PC-9 (cell line): ENCODE results near the gene C15orf40. TPM values are rescaled to one million over a fixed set of nuclear protein-coding genes. Genes with fewer than 3 reads are reported as not detected.

Source experiments
- BruUV-seq: library from RNA; stranded (reverse); fragments of 400-500 nt; replicated peaks from 2 replicates; lab custom pipeline; 2021; lab: Mats Ljungman, UMichigan
- CTCF ChIA-PET: fragments of 300-600 bp; sonication (Branson Sonifier 250); formaldehyde crosslinking; loops from one replicate; lab custom pipeline; 2022; ENCODE audit warnings: antibody characterized with exemption; lab: Charles Lee
- POLR2A ChIA-PET: fragments of 300-600 bp; sonication (Branson Sonifier 250); formaldehyde crosslinking; loops from one replicate; lab custom pipeline; 2022; ENCODE audit warnings: antibody characterized with exemption; ENCODE audit not compliant: unreplicated experiment; lab: Charles Lee
- DNase-seq, 2 experiments: peaks; one replicate each; pipeline versions ENCODE4 v3.0.0 to v3.0.0-alpha.2; 2015 to 2022; ENCODE audit warnings: mixed read lengths in 1 of 2
- H2AFZ ChIP-seq: fragments of 200-600 bp; sonication (generic); 2 replicates; pipeline ENCODE4 v1.8.1; 2017; ENCODE audit warnings: antibody characterized with exemption
- H3F3A ChIP-seq: fragments of 200-600 bp; sonication (generic); 2 replicates; pipeline ENCODE4 v1.8.1; 2017; ENCODE audit warnings: antibody characterized with exemption, mild to moderate bottlenecking, low read depth; ENCODE audit not compliant: insufficient read depth
- H3K27ac ChIP-seq: fragments of 200-600 bp; sonication (generic); 2 replicates; pipeline ENCODE4 v1.6.1; 2016; ENCODE audit warnings: mixed run types
- H3K27me3 ChIP-seq: fragments of 200-600 bp; sonication (generic); 2 replicates; pipeline ENCODE4 v1.6.1; 2016; ENCODE audit warnings: low read depth, mixed run types; ENCODE audit not compliant: insufficient read depth
- H3K36me3 ChIP-seq: fragments of 200-600 bp; sonication (generic); 2 replicates; pipeline ENCODE4 v1.6.1; 2016; ENCODE audit warnings: low read depth, mixed run types
- H3K4me1 ChIP-seq: fragments of 200-600 bp; sonication (generic); replicated peaks from 2 replicates; pipeline ENCODE4 v1.6.1; 2016; ENCODE audit warnings: mixed run types; ENCODE audit not compliant: insufficient read depth
- H3K4me2 ChIP-seq: fragments of 200-600 bp; sonication (generic); 2 replicates; pipeline ENCODE4 v1.6.1; 2017; ENCODE audit warnings: mixed run types
- H3K4me3 ChIP-seq: fragments of 200-600 bp; sonication (generic); 2 replicates; pipeline ENCODE4 v1.6.1; 2016; ENCODE audit warnings: mixed run types
- H3K79me2 ChIP-seq: fragments of 200-600 bp; sonication (generic); 2 replicates; pipeline ENCODE4 v1.6.1; 2017; ENCODE audit warnings: low read depth, mixed run types
- H3K9me2 ChIP-seq: fragments of 200-600 bp; sonication (generic); 2 replicates; pipeline ENCODE4 v1.8.1; 2017; ENCODE audit warnings: mild to moderate bottlenecking; ENCODE audit not compliant: insufficient read depth
- H3K9me3 ChIP-seq: fragments of 200-600 bp; sonication (generic); 2 replicates; pipeline ENCODE4 v1.8.1; 2016; ENCODE audit warnings: low read depth; ENCODE audit not compliant: insufficient read depth
- H4K20me1 ChIP-seq: fragments of 200-600 bp; sonication (generic); 2 replicates; pipeline ENCODE4 v1.8.1; 2017; ENCODE audit not compliant: insufficient read depth
- CTCF ChIP-seq: fragments of 200-600 bp; sonication (generic); conservative IDR thresholded peaks from 2 replicates; pipeline ENCODE4 v1.6.1; 2017; ENCODE audit warnings: mixed run types, antibody characterized with exemption, mild to moderate bottlenecking, moderate library complexity
- EZH2 ChIP-seq: fragments of 200-600 bp; sonication (generic); IDR thresholded peaks from 2 replicates; pipeline ENCODE4 v1.8.0; 2017; ENCODE audit warnings: antibody characterized with exemption, low read depth
- intact Hi-C: fragments of 100-400 bp; cut with micrococcal nuclease; formaldehyde crosslinking; loops from one replicate; pipeline ENCODE4 v1.10.0; 2022; ENCODE audit not compliant: unreplicated experiment
- total RNA-seq: library from RNA; stranded (reverse); gene quantifications from 2 replicates; pipeline ENCODE4 v1.2.3, GENCODE V29; 2021

The C15orf40 gene
- total RNA-seq, 1 experiment from 2014 or later: 21.2 TPM

DNA sequence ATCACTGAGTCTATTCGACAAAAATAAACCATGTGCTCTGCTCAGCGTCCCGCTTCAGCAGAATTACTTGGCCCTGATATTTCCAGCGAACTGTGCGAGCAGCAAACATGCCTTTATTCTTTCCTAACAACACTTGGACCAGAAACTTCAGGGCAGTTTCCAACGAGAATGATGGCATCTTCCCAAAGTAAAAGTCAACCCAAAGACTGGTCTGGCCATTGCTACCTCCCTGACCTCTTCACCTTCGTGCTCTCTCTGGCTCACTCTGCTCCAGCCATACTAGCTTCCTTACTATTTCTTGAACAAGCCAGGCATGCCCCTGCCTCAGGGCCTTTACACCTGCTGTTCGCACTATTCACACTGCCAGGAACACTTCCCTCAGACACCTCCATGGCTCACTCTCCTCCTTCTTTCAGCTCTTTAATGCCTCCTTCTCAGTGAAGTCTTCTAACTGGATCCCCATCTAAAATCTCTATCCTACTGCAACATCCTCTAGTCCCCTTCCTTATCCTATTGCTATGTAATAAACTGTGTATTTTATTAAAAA, 65.2 kb downstream of the C15orf40 start:
- ChIA-PET CTCF (no interaction called here), POLR2A (no interaction called here)
- Histone ChIP-seq H3K4me2 (no peak overlapping the region), H3K9me2 (no peaks in the 10 kb centered on the region), H3F3A (peaks cover 17% of the 10 kb centered on the region), H3K4me1 (peaks cover 23% of the 10 kb centered on the region), H3K79me2 (no peaks in the 10 kb centered on the region), H4K20me1 (no peaks in the 10 kb centered on the region), H3K36me3 (no peaks in the 10 kb centered on the region), H3K27ac (no peak overlapping the region), H3K9me3 (no peaks in the 10 kb centered on the region), H2AFZ (no peak overlapping the region), H3K4me3 (no peak overlapping the region), H3K27me3 (peaks cover 2% of the 10 kb centered on the region; the same call in 1 of the 2 replicates)
- no TSS peak for BruUV-seq
- no peak for DNase-seq
- TF ChIP-seq CTCF (no peak), EZH2 (no peak)
- intact Hi-C loops: no loop called here

- Histone ChIP-seq H3K27ac (no peak overlapping the region), H3K4me2 (no peak overlapping the region), H3K4me1 (peaks cover 23% of the 10 kb centered on the region), H3K36me3 (no peaks in the 10 kb centered on the region), H3F3A (peaks cover 17% of the 10 kb centered on the region), H3K9me2 (no peaks in the 10 kb centered on the region), H3K79me2 (no peaks in the 10 kb centered on the region), H3K4me3 (no peak overlapping the region), H2AFZ (no peak overlapping the region), H3K9me3 (no peaks in the 10 kb centered on the region), H3K27me3 (no peaks in the 10 kb centered on the region), H4K20me1 (no peaks in the 10 kb centered on the region)
- intact Hi-C loops: no loop called here
- no TSS peak for BruUV-seq
- CTCF ChIA-PET: interaction anchor here (0.5 kb wide), 1 partner anchor 12 kb away, joined by 4 read pairs; no protein-coding TSS in a partner anchor
- TF ChIP-seq EZH2: no peak
- TF ChIP-seq CTCF: no peak
- POLR2A ChIA-PET: no interaction called here
- no peak for DNase-seq
Measured at GRCh38 chr15:82945326-82945725, 66.1 kb downstream of the C15orf40 start.

- TF ChIP-seq EZH2 (no peak), CTCF (no peak)
- no peaks in the 10 kb centered on the region for H3K27me3 ChIP-seq
- no peaks in the 10 kb centered on the region for H4K20me1 ChIP-seq
- H3F3A ChIP-seq: peaks cover 17% of the 10 kb centered on the region
- H2AFZ ChIP-seq: no peak overlapping the region
- H3K27ac ChIP-seq: no peak overlapping the region
- no peak overlapping the region for H3K4me2 ChIP-seq
- no peaks in the 10 kb centered on the region for H3K36me3 ChIP-seq
- no peaks in the 10 kb centered on the region for H3K79me2 ChIP-seq
- no TSS peak for BruUV-seq
- no peaks in the 10 kb centered on the region for H3K9me2 ChIP-seq
- peaks cover 23% of the 10 kb centered on the region for H3K4me1 ChIP-seq
- intact Hi-C loops: no loop called here
- CTCF ChIA-PET: no interaction called here
- H3K4me3 ChIP-seq: no peak overlapping the region
- H3K9me3 ChIP-seq: no peaks in the 10 kb centered on the region
- no peak for DNase-seq
- POLR2A ChIA-PET: no interaction called here
Measured at GRCh38 chr15:82944821-82945220, 66.6 kb downstream of the C15orf40 start.
